ENCODE results near the gene GPR108.
A peak's percentile ranks its signal among the peaks of the same experiment; 100 is the strongest.
"Not testable (repeated sequence)": the region's sequence is repeated elsewhere in the genome, so short reads cannot be mapped to it uniquely, and the experiment has no call there.

The GPR108 gene

DNA sequence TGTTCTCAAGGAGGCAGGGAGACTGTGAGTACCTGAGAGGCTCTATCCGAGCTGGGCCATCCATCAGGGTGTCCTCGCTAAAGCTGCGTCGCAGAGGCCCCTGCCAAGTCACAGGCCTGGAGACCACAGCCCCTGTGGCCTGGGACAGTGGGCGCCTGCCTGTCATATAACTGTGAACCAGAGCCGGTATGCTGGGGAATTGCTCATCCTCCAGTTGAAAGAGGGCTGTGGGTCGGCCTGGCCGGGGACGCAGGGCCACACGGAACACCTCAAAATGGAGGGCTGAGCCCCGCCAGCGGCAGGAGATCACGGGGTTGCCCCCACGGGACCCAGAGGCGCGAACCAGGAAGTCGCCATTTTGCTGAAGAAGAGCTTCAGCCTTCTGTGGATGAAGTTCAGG is 23.2 kb upstream of the GPR108 start:
- DNase-seq, result no peak

DNA sequence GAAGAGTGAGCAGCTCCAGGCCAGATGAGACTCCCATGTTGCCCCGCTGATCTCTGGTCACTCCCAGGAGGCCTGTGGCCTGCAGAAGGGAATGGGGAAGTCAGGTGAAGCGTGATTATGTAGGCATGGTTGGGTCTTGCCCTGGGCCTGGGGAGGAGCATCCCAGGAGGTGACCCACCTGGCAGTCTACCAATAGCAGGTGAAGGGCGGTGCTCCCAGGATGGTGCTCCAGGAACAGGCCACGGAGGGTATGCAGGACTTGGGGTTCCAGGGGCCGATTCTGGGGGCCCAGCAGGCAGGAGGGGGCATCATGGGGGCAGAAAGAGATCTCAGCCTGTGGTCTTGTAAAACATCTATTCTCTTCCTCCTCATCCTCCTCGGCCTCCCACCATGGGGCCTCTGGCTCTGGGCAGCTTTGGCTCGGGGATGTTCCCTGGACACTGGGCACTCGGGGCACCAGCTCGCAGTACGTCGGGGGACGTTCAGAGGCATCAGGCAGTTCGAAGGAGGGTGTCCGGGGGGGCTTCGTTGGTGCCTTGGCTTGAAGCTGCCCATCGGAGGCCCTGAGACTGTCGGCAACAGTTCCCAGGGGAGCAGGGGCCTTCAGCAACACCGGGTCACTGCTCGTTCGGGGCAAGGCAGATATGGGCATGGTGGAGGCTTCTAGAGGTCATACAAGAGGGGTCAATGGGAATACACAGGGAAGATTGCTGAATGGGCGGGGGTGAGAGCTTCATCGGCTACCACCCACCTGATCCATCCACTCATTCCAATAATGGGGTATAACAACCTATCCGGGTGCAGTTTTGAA is 17.5 kb upstream of the GPR108 start:
- DNase-seq, result no peak

DNA sequence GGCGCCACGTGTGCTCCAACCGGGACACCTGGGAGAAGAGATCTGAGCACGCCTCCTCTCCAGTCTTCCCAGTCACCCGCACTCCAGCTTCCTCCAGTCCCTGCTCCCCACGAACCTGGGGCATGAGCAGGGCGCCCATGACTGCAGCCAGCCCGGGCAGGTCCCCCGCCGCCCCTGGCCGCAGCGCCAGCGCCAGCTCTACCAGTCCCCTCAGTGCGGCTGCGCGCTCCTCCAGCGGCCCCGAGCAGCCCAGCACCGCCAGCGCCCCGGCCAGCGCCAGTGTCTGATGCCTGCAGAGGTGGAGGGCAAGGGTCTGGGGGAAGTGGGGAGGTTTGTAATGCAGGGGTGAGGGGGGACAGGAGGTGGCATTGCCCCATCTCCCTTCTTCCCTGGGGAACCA is 16.8 kb upstream of the GPR108 start:
- no peak for DNase-seq

DNA sequence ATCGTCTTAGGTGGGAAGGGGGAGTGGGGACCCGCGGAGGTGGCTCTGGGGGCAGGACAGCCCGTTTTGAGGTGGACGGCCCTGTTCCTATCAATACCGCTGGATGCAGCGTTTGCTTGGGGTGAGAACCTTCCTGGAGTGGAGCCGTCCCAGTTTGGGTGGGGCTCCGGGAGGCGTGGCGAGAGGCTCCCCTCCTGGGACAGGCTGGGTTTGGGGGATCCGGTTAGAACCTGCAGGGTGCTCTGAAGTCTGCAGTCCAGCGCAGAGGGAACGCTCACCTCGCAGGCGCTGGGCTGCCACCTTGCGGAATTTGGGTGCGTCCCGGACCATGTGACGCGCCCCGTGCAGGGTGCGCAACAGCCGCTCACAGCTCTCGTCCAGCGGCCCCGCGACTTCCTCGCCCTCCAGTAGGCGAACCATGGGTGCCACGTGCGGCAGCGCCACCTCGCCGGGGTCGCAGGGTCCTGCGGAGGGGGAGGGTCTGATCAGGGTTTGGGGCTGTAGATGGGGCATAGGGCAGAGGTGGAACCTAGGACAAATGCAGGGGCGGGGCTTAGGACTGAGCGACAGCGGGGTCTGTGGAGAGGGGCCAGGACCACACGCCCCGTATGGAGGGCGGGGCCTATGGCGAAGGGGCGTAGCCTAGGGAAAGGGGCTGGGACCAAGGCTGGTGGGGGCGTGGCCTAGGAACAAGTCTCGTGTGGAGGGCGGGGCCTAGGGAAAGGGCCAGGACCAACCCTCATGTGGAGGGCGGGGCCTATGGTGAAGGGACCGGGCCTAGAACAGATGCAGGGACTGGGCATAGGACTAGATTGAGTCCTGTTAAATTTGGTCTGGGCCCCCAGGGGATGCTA is 16.0 kb upstream of the GPR108 start:
- no peak for DNase-seq

GRCh38 chr19:6752256-6753177 is 15.1 kb upstream of the GPR108 start:
- no peak for DNase-seq

DNA sequence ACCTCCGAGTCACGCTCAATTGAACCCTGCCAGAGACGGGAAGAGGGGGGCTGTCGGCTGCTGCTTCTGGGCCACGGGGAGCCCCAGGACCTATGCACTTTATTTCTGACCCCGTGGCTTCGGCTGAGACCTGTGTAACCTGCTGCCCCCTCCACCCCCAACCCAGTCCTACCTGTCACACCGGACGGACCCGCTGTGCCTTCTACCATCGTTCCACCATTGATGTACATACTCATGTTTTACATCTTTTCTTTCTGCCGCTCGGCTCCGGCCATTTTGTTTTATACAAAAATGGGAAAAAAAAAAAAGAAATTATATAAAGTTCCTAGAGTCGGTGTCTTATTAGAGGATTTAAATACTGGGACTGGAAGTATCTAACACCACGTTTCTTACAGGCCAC is 13.8 kb upstream of the GPR108 start:
- DNase-seq, result no peak

DNA sequence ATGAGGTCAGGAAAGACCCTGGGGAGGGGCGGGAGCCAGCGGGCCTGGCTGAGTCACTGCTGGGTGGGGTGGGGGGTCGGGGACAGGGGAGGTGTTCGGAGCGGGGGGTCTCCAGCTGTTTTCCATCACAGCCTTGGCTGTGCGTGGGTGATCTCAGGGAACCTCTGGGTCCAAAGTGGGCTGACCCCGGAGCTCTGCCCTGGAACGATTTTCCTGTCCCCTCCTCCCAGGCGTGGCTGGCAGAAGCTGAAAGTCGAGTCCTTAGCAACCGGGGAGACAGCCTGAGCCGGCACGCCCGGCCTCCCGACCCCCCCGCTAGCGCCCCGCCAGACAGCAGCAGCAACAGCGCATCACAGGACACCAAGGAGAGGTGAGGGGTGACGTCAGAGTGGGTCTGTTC is 12.7 kb upstream of the GPR108 start:
- no peak for DNase-seq

DNA sequence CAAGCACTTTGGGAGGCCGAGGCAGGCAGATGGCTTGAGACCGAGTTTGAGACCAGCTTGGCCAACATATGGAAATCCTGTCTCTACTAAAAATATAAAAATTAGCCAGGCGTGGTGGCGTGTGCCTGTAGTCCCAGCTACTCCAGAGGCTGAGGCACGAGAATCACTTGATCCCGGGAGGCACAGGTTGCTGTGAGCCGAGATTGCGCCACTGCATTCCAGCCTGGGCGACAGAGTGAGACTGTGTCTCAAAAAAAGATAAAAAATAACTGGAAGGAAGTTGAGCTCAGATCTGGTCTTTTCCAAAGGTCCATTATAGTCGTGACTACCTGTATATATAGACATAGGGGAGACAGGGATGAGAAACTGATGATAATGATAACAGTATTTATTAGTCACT is 11.2 kb upstream of the GPR108 start:
- not testable (repeated sequence) for DNase-seq

GRCh38 chr19:6745965-6746364 is 8.6 kb upstream of the GPR108 start:
- no peak for DNase-seq

DNA sequence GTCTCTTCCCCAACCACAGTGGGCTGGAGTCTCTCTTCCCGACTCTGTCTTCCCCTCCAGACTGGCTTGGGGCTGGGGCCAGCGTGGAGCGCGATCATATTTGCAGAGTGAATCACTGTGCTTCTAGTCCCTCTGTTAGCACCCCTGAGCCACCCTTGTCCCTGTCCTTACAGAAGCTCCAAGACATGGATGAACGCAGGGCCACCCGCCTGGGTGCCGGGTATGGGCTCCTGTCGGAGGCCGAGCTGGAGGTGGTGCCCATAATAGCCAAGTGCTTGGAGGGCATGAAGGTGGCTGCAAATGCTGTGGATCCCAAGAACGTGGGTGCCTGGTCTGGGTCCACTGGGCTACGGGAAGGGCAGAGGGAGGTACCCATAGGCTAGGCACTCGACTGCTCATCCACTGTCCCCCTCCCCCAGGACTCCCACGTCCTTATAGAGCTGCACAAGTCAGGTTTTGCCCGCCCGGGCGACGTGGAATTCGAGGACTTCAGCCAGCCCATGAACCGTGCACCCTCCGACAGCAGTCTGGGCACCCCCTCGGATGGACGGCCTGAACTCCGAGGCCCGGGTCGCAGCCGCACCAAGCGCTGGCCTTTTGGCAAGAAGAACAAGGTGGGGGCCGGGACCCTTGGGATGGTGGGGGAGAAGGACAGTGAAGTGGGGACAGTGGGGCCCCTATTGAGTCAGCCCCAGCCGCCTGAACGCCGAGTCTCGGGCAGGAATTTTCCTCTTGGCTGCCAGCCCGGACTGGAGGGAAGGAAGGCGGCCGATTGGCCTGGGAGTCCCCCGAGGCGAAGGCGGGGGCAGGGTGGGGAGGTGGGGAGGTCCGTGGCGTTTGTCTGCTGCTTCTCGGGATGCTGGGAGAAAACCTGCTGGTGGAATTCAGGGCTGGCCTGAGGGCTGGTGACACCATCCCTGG is 7.3 kb upstream of the GPR108 start:
- DNase-seq, result peak; percentile 58

DNA sequence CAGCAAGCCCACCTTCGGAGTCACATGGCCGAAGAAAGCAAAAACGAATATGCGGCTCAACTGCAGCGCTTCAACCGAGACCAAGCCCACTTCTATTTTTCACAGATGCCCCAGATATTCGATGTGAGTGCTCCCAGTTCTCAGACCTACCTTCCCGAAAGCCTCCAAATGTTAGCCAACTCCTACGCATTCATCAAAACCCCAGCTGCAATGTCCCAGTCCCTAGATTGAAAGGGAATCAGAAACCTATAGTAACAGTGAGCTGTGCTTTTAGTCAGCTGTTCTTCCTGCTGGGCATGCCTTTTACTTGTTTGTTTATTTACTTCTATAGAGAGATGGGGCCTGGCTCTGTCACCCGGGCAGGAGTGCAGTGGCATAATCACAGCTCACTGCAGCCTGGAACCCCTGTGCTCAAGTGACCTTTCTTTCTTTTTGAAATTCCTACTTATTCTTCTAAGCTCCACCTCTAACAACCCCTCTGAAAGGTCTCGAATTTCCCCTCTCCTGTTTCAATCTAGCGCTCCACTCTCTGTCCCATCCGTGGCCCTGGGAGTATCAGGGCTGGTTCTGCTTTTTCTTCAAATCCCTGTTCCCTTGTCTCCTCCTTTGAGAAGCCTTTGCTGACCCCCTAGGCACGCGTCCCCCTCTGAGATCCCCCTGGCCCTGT is 6.5 kb upstream of the GPR108 start:
- no peak for DNase-seq

DNA sequence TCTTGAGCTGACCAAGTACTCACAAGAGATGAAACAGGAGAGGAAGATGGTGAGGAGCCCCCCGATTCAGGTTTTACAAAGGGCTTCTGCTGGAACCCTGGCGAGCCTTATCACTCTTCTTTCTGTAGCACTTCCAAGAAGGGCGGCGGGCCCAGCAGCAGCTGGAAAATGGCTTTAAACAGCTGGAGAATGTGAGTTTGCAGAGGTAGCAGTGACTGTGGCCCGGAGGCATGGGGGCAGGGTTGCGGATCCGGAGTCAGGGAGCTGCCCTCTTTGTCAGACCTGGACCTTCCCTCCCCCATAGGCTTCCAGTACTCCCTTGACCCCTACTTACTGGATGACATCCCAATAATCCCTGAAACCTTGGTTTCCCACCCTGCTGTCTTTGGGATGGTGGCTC is 5.7 kb upstream of the GPR108 start:
- no peak for DNase-seq

DNA sequence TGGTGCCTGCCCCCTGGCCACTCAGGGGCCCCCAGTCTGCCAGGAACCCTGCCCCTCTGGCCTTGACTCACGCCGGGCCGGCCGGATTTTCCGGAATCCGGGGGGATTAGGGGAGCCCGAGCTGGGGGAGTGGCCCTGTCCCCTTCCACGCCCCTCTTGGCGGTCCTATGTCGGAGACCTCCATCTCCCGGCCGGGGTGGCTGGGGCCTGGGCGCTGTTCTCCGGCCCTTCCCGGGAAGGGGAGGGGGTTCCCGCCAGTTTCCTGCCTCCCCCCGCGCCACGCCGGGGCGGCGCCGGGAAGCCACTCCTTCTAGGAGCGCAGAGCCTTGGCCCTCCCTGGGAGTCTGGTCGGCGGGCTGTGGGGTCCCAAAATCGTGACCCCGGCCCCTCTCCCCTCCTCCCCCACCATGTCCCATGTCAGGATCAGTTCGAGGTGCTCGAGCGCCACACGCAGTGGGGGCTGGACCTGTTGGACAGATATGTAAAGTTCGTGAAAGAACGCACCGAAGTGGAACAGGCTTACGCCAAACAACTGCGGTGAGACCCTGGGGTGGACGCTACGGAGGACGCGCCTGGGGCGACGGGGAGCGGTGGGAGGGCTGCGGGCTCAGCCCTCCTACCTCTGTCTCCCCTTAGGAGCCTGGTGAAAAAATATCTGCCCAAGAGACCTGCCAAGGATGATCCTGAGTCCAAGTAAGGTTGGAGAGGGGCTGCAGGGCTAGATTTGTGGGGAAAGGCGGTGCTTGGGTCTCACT is 3.4 kb upstream of the GPR108 start:
- DNase-seq, result peak; percentile 16

DNA sequence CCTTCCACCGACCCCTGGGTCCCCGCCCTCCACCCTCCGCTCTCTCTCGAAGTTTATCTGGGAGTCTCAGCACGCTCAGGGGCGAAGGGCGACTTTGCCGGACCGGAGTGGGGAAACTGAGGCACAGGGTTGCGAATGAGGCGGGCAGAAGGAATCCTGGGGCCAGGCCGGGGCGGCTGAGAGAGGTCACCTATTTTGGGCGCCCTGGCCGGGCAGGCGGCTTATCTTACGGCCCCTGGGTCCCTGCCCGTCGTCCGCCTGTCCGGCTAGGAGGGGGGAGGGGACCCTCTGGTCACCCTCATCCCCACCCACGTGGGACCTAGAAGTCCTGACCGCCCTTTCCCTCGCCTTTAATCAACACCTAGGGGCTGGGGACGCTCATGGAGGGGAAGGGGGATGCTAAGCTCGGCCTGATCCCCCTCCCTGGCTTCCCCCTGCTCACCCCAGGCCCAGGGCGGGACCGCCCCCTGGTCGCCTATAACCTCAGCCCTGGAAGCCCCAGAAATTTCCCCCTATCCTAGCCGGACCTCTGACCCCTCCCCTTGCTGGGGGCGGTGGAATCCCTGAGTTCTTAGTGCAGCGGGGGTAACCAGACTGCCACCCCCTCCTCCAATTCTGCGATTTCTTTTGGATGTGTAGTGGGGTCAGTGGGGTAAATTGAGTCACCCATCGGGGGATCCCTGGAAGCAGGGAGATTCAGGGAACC is 2.7 kb upstream of the GPR108 start:
- DNase-seq, result no peak

GRCh38 chr19:6739390-6739882 is 2.1 kb upstream of the GPR108 start, which contains the start of gene TRIP10:
Gene TRIP10, plus strand, starts transcription at chr19:6739680. Its CDS starts 82 bp downstream, at chr19:6739762.
- DNase-seq, result peak; percentile 75

DNA sequence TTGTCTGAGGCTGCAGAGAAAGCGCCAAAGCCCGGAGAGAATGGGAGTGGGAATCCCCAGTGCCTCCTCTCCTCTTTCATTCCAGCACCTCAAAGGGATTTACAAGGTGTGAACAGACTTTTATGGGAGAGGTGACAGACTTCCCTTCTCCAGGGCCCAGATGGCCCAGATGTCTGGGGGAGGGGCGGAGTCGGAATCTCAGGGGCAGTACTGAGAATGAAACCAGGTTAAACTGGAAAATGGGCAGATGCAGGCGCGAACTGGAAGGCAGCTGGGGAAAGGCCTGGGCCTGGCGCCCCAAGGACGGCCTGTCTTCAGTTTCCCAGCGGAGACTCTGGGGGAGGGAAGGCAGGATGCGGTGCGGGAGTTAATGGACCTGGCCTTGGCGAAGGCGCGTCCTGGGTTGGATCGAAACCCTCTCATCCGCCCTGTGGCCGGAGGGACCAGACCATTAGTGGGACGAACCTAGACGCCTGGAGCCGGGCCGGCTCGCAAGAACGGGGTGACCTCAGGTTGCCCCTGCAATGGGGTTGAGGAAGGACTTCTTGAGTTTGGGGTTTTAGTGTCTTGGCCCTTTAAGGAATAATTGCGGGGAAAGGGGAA is 1.5 kb upstream of the GPR108 start:
- no peak for DNase-seq

DNA sequence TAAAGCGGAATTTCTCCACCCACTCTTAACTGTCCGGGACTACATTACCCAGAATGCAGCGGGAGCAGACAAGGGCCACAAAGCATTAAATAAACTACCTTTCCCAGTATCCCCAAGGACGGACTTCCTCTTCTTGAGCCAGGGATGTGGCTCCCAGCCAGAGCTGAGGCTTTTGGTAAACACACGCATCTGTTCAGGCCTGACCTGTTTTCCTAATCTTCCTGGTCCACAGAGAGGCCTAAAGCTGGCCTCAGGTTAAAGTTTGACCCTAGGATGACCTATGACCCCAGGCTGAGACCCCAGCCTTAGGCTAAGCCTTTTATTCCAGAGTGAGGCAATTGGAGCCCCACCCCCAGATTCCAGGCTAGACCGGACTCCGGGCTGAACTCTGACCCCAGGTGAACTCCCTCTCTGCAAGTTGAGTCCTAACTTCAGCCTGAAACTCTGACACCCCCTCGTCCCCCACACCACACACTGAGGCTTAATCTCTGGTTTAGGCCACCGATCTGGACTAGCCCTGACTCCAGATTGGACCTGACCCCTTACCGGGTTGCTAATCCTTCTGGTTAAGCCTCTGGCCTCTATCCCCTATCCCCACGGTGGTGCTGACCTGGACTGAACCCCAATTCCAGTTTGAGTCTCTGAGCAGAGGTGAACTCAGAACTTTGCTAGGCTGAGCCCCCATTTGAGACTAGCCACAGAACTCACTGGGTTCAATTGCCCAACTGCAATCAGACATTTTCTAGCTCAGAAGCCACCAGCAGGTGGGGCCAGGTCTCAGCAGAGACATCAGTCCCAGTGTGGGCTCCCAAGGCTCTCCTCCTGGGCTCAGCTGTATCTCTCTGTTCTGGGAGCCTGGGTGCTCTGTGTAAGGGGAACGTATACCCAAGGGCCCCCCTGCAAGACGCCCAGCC is 750 bp upstream of the GPR108 start:
- DNase-seq, result peak; percentile 81

DNA sequence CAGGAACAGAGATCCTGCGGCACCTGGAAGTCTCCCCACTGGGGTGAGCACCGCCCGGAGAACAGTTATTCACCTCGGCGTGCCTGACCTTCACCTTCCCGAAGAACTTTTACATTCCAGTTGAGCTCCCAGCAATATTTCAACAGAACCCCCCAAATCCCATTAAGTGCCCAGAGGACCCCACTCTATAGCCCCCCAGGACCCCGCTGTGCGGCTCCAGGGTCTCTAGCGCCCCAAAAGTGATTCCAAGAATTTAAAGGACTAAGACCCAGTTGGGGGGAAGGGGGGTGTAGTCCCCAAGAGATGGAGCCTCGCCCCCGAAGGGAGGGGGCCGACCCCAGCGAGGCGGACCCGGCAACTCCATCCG is 480 bp downstream of the GPR108 start:
- DNase-seq, result no peak

Data from NCI-H345 (cell line).